HCT116 (cell line): Measurements from ENCODE around the gene MYO1F. TPM values are rescaled to one million over a fixed set of nuclear protein-coding genes. Genes with fewer than 3 reads are reported as not detected.

Experiments used
- ATAC-seq: fragments of 200-7000 bp; cut with Tn5 transposase; 2 replicates; pipeline ENCODE4 v1.9.1; 2020; ENCODE audit warnings: mild to moderate bottlenecking, moderate library complexity
- BruUV-seq: library from RNA; stranded (reverse); fragments of 400-500 nt; replicated peaks from 2 replicates; lab custom pipeline; 2021; lab: Mats Ljungman, UMichigan
- CTCF ChIA-PET: fragments of 300-600 bp; sonication (Branson Sonifier 250); formaldehyde crosslinking; loops from one replicate; lab custom pipeline; 2021; ENCODE audit warnings: antibody characterized with exemption; lab: Charles Lee
- POLR2A ChIA-PET: fragments of 300-600, 350-600 bp; sonication (Branson Sonifier 250); formaldehyde crosslinking; loops from one replicate; lab custom pipeline; 2021; ENCODE audit warnings: antibody characterized with exemption; lab: Charles Lee
- RAD21 ChIA-PET, 2 experiments: fragments of 300-600 bp; sonication (Branson Sonifier 250); formaldehyde crosslinking; loops; one replicate each; lab custom pipeline; 2023; ENCODE audit warnings: low total read pairs in 2 of 2; ENCODE audit not compliant: uncharacterized antibody in 2 of 2, unreplicated experiment in 2 of 2, low non-redundant PET in 1 of 2; lab: Charles Lee
- DNase-seq: peaks from one replicate; pipeline ENCODE4 v3.0.0-alpha.2; 2010; ENCODE audit warnings: low read depth, low spot score
- H2AFZ ChIP-seq: fragments of 200-600 bp; shearing (Covaris generic), sonication (generic); 2 replicates; pipeline ENCODE4 v1.6.1; 2017; ENCODE audit warnings: low read depth, mixed run types, mixed read lengths, antibody characterized with exemption, low read length; ENCODE audit not compliant: poor library complexity, severe bottlenecking
- H3K27ac ChIP-seq: 2 replicates; pipeline ENCODE4 v1.5.1; 2012; ENCODE audit warnings: low read depth, low read length
- H3K27me3 ChIP-seq: fragments of 200-600 bp; sonication (generic); 2 replicates; pipeline ENCODE4 v1.6.1; 2016; ENCODE audit warnings: mixed run types, low read length, mixed read lengths; ENCODE audit not compliant: insufficient read depth
- H3K36me3 ChIP-seq, 2 experiments: fragments of 200-500 bp in 1 of 2; fragments of 200-600 bp in 1 of 2; sonication (Bioruptor generic) in 1 of 2; sonication (generic) in 1 of 2; 2 replicates each; pipeline versions ENCODE4 v1.5.1 to v1.6.1; 2014 to 2016; ENCODE audit warnings: low read length in 2 of 2, inconsistent platforms in 1 of 2, mixed read lengths in 1 of 2, mixed run types in 1 of 2; ENCODE audit not compliant: insufficient read depth in 2 of 2, control insufficient read depth in 1 of 2
- H3K4me1 ChIP-seq, 2 experiments: fragments of 200-600 bp in 1 of 2; sonication (generic) in 1 of 2; 2 replicates each; pipeline versions ENCODE4 v1.5.1 to v1.6.1; 2012 to 2017; ENCODE audit warnings: low read length in 2 of 2, inconsistent platforms in 1 of 2, mild to moderate bottlenecking in 1 of 2, mixed read lengths in 1 of 2, mixed run types in 1 of 2, moderate library complexity in 1 of 2; ENCODE audit not compliant: insufficient read depth in 2 of 2, control insufficient read depth in 1 of 2
- H3K4me2 ChIP-seq: fragments of 200-600 bp; sonication (generic); 2 replicates; pipeline ENCODE4 v1.6.1; 2017; ENCODE audit warnings: mixed run types, low read length, mixed read lengths
- H3K4me3 ChIP-seq, 2 experiments: fragments of 200-600 bp in 1 of 2; sonication (generic) in 1 of 2; replicated peaks in 1 of 2; 2 replicates each; pipeline ENCODE4 v1.5.1; 2011 to 2016; ENCODE audit warnings: low read length in 2 of 2, control low read depth in 1 of 2, low read depth in 1 of 2, mild to moderate bottlenecking in 1 of 2, mixed read lengths in 1 of 2, mixed run types in 1 of 2
- H3K79me2 ChIP-seq: fragments of 200-600 bp; sonication (generic); 2 replicates; pipeline ENCODE4 v1.6.1; 2017; ENCODE audit warnings: mild to moderate bottlenecking, mixed run types, low read length, moderate library complexity, mixed read lengths; ENCODE audit not compliant: insufficient read depth
- H3K9ac ChIP-seq: fragments of 200-600 bp; sonication (generic); 2 replicates; pipeline ENCODE4 v1.6.1; 2016; ENCODE audit warnings: low read length, mixed read lengths
- H3K9me2 ChIP-seq: fragments of 200-600 bp; sonication (generic), shearing (Covaris generic); 2 replicates; pipeline ENCODE4 v1.6.1; 2017; ENCODE audit warnings: mixed run types, mild to moderate bottlenecking, moderate library complexity; ENCODE audit not compliant: insufficient read depth
- H3K9me3 ChIP-seq, 2 experiments: fragments of 200-500 bp in 1 of 2; fragments of 200-600 bp in 1 of 2; sonication (Bioruptor generic) in 1 of 2; sonication (generic) in 1 of 2; 2 replicates each; pipeline ENCODE4 v1.6.1; 2014 to 2017; ENCODE audit warnings: low read length in 2 of 2, mixed read lengths in 2 of 2, inconsistent platforms in 1 of 2, low read depth in 1 of 2, mild to moderate bottlenecking in 1 of 2, mixed run types in 1 of 2, moderate library complexity in 1 of 2; ENCODE audit not compliant: control insufficient read depth in 1 of 2, insufficient read depth in 1 of 2
- H4K20me1 ChIP-seq: fragments of 200-600 bp; sonication (generic), shearing (Covaris generic); 2 replicates; pipeline ENCODE4 v1.6.1; 2017; ENCODE audit warnings: mixed run types, mild to moderate bottlenecking, moderate library complexity; ENCODE audit not compliant: insufficient read depth
- CEBPB ChIP-seq: IDR thresholded peaks from 2 replicates; pipeline ENCODE4 v1.6.1; 2012; ENCODE audit warnings: low read depth
- ELF1 ChIP-seq: IDR thresholded peaks from 2 replicates; pipeline ENCODE4 v1.6.1; 2012; ENCODE audit warnings: low read depth, borderline replicate concordance
- FOSL1 ChIP-seq: IDR thresholded peaks from 2 replicates; pipeline ENCODE4 v1.6.1; 2012; ENCODE audit warnings: low read depth
- POLR2A ChIP-seq: IDR thresholded peaks from 2 replicates; pipeline ENCODE4 v1.7.0; 2011; ENCODE audit warnings: borderline replicate concordance; ENCODE audit not compliant: insufficient read depth, insufficient read length; ENCODE audit errors: extremely low read depth
- POLR2AphosphoS5 ChIP-seq: IDR thresholded peaks from 2 replicates; pipeline ENCODE4 v1.6.1; 2011; ENCODE audit warnings: mild to moderate bottlenecking, low read depth, low read length, moderate library complexity
- SIN3A ChIP-seq: IDR thresholded peaks from 2 replicates; pipeline ENCODE4 v1.6.1; 2012; ENCODE audit warnings: low read depth
- SP1 ChIP-seq: IDR thresholded peaks from 2 replicates; pipeline ENCODE4 v1.6.1; 2012; ENCODE audit warnings: low read depth
- SRF ChIP-seq: IDR thresholded peaks from 2 replicates; pipeline ENCODE4 v1.6.1; 2012; ENCODE audit warnings: low read depth
- TCF7L2 ChIP-seq: IDR thresholded peaks from 2 replicates; pipeline ENCODE4 v1.7.0; 2011; ENCODE audit warnings: borderline replicate concordance, inconsistent platforms; ENCODE audit not compliant: insufficient read depth, insufficient read length; ENCODE audit errors: extremely low read depth
- YY1 ChIP-seq: IDR thresholded peaks from 2 replicates; pipeline ENCODE4 v1.6.1; 2011; ENCODE audit warnings: low read length, low read depth, moderate library complexity, mild to moderate bottlenecking; ENCODE audit not compliant: insufficient replicate concordance; ENCODE audit errors: extremely low read depth
- ZFX ChIP-seq: fragments of 450-650 bp; IDR thresholded peaks from 2 replicates; pipeline ENCODE4 v1.6.1; 2017
- intact Hi-C: fragments of 100-400 bp; cut with micrococcal nuclease; formaldehyde crosslinking; loops from 2 replicates; pipeline ENCODE4 v1.10.0; 2022
- total RNA-seq: library from RNA; stranded (reverse); gene quantifications from one replicate; pipeline ENCODE4 v1.2.1, GENCODE V29; 2021; ENCODE audit not compliant: unreplicated experiment
- TF ChIP-seq, protein P1 (sequence below): IDR thresholded peaks from 2 replicates; pipeline ENCODE4 v1.6.1; 2011; ENCODE audit warnings: mild to moderate bottlenecking, low read length, moderate library complexity; ENCODE audit not compliant: insufficient replicate concordance; ENCODE audit errors: extremely low read depth
- TF ChIP-seq, protein P2 (sequence below): IDR thresholded peaks from 2 replicates; pipeline ENCODE4 v1.6.1; 2012
- TF ChIP-seq, protein P3 (sequence below), 3 experiments: fragments of 200-600 bp in 1 of 3; sonication (generic) in 1 of 3; IDR thresholded peaks in 2 of 3; conservative IDR thresholded peaks in 1 of 3; 2 replicates each; pipeline ENCODE4 v1.5.1; 2012 to 2017; ENCODE audit warnings: low read depth in 2 of 3, low read length in 2 of 3, antibody characterized with exemption in 1 of 3, borderline replicate concordance in 1 of 3, control low read depth in 1 of 3, mild to moderate bottlenecking in 1 of 3, mixed read lengths in 1 of 3, mixed run types in 1 of 3, moderate library complexity in 1 of 3; ENCODE audit not compliant: insufficient read depth in 1 of 3
- TF ChIP-seq, protein P4 (sequence below): IDR thresholded peaks from 2 replicates; pipeline ENCODE4 v1.6.1; 2012; ENCODE audit warnings: low read depth

The MYO1F gene
- total RNA-seq, 1 experiment from 2014 or later: 0.39 TPM

DNA sequence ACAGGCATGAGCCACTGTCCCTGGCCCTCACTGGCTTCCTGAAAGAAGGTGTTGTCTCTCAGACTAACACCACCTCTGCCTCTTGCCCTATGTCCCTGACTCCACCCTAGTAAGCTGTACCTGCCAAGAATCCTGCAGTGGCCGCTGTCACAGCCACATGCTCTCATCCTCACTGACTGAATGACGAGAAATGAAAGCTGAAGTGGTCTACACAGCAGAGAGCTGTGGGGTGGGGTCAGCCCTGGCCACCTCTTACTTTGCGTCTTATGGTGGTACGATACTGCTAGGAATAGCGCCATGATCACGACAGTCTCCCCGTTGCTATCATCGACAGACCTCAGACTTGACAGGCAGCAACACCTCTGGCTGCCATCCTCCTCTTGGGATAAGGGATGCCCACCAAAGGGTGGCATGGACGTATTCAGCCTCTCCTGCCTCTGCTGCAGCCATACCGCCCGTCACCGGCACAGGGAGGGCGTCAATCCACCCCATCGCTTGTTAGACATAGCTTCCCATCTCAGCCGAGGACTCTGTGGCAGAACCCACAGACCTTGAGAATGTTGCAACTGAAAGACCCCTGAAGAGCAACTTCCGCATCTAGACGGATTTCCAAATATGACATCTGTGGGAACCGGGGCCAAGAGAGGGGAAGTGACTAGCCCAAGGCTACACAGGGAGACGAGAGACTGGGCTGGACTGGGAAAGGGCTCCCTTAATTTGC is 809 bp downstream of the MYO1F start:
- Histone ChIP-seq H3K4me3 (no peak overlapping the region), H3K9ac (no peak overlapping the region), H2AFZ (no peak overlapping the region)
- TF ChIP-seq, protein P1, sequence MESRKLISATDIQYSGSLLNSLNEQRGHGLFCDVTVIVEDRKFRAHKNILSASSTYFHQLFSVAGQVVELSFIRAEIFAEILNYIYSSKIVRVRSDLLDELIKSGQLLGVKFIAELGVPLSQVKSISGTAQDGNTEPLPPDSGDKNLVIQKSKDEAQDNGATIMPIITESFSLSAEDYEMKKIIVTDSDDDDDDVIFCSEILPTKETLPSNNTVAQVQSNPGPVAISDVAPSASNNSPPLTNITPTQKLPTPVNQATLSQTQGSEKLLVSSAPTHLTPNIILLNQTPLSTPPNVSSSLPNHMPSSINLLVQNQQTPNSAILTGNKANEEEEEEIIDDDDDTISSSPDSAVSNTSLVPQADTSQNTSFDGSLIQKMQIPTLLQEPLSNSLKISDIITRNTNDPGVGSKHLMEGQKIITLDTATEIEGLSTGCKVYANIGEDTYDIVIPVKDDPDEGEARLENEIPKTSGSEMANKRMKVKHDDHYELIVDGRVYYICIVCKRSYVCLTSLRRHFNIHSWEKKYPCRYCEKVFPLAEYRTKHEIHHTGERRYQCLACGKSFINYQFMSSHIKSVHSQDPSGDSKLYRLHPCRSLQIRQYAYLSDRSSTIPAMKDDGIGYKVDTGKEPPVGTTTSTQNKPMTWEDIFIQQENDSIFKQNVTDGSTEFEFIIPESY: no peak
- TF ChIP-seq ELF1: no peak
- no peak for TF ChIP-seq POLR2A
- TF ChIP-seq, protein P2, sequence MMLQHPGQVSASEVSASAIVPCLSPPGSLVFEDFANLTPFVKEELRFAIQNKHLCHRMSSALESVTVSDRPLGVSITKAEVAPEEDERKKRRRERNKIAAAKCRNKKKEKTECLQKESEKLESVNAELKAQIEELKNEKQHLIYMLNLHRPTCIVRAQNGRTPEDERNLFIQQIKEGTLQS: no peak
- TF ChIP-seq, protein P3, sequence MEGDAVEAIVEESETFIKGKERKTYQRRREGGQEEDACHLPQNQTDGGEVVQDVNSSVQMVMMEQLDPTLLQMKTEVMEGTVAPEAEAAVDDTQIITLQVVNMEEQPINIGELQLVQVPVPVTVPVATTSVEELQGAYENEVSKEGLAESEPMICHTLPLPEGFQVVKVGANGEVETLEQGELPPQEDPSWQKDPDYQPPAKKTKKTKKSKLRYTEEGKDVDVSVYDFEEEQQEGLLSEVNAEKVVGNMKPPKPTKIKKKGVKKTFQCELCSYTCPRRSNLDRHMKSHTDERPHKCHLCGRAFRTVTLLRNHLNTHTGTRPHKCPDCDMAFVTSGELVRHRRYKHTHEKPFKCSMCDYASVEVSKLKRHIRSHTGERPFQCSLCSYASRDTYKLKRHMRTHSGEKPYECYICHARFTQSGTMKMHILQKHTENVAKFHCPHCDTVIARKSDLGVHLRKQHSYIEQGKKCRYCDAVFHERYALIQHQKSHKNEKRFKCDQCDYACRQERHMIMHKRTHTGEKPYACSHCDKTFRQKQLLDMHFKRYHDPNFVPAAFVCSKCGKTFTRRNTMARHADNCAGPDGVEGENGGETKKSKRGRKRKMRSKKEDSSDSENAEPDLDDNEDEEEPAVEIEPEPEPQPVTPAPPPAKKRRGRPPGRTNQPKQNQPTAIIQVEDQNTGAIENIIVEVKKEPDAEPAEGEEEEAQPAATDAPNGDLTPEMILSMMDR (IDR thresholded peaks at IDR 0.05 in 2 of 3, conservative IDR thresholded peaks at IDR 0.05 in 1 of 3; ENCODE audit: borderline replicate concordance in 1 of 3, insufficient read depth in 1 of 3, low read depth in 2 of 3, low read length in 2 of 3): no peak
- no peak for TF ChIP-seq SIN3A
- TF ChIP-seq SP1: no peak
- TF ChIP-seq CEBPB: no peak
- no peak for TF ChIP-seq YY1
- no peak for TF ChIP-seq POLR2AphosphoS5
- no peak for TF ChIP-seq TCF7L2
- no peak for TF ChIP-seq FOSL1
- TF ChIP-seq, protein P4, sequence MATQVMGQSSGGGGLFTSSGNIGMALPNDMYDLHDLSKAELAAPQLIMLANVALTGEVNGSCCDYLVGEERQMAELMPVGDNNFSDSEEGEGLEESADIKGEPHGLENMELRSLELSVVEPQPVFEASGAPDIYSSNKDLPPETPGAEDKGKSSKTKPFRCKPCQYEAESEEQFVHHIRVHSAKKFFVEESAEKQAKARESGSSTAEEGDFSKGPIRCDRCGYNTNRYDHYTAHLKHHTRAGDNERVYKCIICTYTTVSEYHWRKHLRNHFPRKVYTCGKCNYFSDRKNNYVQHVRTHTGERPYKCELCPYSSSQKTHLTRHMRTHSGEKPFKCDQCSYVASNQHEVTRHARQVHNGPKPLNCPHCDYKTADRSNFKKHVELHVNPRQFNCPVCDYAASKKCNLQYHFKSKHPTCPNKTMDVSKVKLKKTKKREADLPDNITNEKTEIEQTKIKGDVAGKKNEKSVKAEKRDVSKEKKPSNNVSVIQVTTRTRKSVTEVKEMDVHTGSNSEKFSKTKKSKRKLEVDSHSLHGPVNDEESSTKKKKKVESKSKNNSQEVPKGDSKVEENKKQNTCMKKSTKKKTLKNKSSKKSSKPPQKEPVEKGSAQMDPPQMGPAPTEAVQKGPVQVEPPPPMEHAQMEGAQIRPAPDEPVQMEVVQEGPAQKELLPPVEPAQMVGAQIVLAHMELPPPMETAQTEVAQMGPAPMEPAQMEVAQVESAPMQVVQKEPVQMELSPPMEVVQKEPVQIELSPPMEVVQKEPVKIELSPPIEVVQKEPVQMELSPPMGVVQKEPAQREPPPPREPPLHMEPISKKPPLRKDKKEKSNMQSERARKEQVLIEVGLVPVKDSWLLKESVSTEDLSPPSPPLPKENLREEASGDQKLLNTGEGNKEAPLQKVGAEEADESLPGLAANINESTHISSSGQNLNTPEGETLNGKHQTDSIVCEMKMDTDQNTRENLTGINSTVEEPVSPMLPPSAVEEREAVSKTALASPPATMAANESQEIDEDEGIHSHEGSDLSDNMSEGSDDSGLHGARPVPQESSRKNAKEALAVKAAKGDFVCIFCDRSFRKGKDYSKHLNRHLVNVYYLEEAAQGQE: no peak
- no peak for TF ChIP-seq ZFX
- no peak for TF ChIP-seq SRF
- TF ChIP-seq, all 23 proteins: peak for 0
- no peak overlapping the region for H3K27ac ChIP-seq
- H4K20me1 ChIP-seq: no peaks in the 10 kb centered on the region
- no peaks in the 10 kb centered on the region for H3K9me3 ChIP-seq
- no peak for DNase-seq
- H3K4me1 ChIP-seq: peaks cover 19 to 29% of the 10 kb centered on the region in 2 experiments
- CTCF ChIA-PET: no interaction called here
- BruUV-seq: no TSS peak
- H3K79me2 ChIP-seq: no peaks in the 10 kb centered on the region
- H3K4me2 ChIP-seq: peak overlapping the region; percentile 47; the same call in 1 of the 2 replicates
- H3K9me2 ChIP-seq: no peaks in the 10 kb centered on the region
- POLR2A ChIA-PET: no interaction called here
- no peaks in the 10 kb centered on the region for H3K36me3 ChIP-seq
- H3K27me3 ChIP-seq: peaks cover 7% of the 10 kb centered on the region; the same call in 1 of the 2 replicates
- ATAC-seq: no peak
- intact Hi-C loops: loop anchor here (5.0 to 10.0 kb wide), 2 partner anchors 224 to 312 kb away; no protein-coding TSS in a partner anchor
- RAD21 ChIA-PET: no interaction called here
